Cardiac muscle cell (in vitro differentiated cells and primary cell): ENCODE measurements around the gene VAPA. TPM values are rescaled to one million over a fixed set of nuclear protein-coding genes. Genes with fewer than 3 reads are reported as not detected.
"Not testable (repeated sequence)": the region's sequence is repeated elsewhere in the genome, so short reads cannot be mapped to it uniquely, and the experiment has no call there.

ENCODE experiments used
- DNase-seq, 2 donors: peaks; one replicate each; pipeline versions ENCODE4 v3.0.0 to v3.0.0-alpha.2; 2010 to 2017; ENCODE audit warnings: low read depth in 1 of 2, low spot score in 1 of 2
- H3K27ac ChIP-seq: fragments of 200-600 bp; sonication (generic); 2 replicates; pipeline ENCODE4 v1.5.1; 2016
- H3K27me3 ChIP-seq: fragments of 200-600 bp; sonication (generic); 2 replicates; pipeline ENCODE4 v1.6.0; 2016; ENCODE audit warnings: control low read depth
- H3K36me3 ChIP-seq: fragments of 200-600 bp; sonication (generic); 2 replicates; pipeline ENCODE4 v1.5.1; 2016; ENCODE audit warnings: control low read depth
- H3K4me1 ChIP-seq: fragments of 200-600 bp; sonication (generic); 2 replicates; pipeline ENCODE4 v1.8.1; 2017; ENCODE audit warnings: low read depth, mild to moderate bottlenecking, mixed run types
- H3K4me3 ChIP-seq: fragments of 200-600 bp; sonication (generic); 2 replicates; pipeline ENCODE4 v1.5.1; 2016; ENCODE audit warnings: mild to moderate bottlenecking
- H3K9me3 ChIP-seq: fragments of 200-600 bp; sonication (generic); 2 replicates; pipeline ENCODE4 v1.5.1; 2017; ENCODE audit warnings: low read depth, mild to moderate bottlenecking, control low read depth
- polyA plus RNA-seq: library from polyadenylated mRNA; unstranded; fragments of >200 nt; fragmentation: Nextera tagmentation; extraction: Ambion mirVana; gene quantifications from 2 replicates; pipeline ENCODE4 v1.2.1, GENCODE V29; 2016
- total RNA-seq: library from RNA; depleted of rRNA; stranded (reverse); fragments of >200 nt; gene quantifications from 2 replicates; pipeline ENCODE4 v1.2.3, GENCODE V29; 2016
- TF ChIP-seq, protein P1 (sequence below): IDR thresholded peaks from 2 replicates; pipeline ENCODE4 v1.5.1; 2012; ENCODE audit warnings: low read depth, mild to moderate bottlenecking, low read length

VAPA gene
- total and polyA plus RNA-seq, 2 experiments from 2014 or later: 137 to 215 TPM

DNA sequence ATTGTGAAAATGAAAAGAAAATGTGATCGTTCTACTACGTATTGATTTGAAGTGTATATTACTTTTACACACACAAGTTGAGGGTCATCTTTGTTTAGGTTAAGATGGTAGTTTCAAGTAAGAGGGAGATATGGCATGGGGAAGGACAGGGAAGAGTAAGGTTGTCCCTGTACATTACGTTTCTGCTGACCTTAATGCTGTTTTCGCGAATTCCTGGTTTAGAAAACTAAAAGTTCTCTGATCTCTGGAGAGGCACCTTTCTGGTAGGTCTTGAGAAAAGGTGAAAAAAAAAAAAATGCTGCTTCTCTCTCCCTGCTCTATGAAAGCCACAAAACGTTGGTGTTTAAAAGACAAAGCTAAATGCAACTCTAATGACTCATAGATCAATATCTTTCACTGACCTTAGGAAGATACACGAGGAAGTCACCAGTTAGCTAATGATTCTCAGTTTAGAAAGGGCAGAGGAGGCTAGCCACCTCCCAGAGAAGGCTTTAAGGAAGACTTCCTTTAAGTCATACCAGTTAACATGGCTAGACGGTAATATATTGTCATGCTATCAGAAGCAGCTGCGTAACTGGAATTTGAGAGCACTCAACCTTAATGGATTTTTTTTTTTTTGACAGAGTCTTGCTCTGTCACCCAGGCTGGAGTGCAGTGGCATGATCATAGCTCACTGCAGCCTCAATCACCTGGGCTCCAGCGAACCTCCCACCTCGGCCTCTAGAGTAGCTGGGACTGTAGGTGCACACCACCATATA is 14.8 kb upstream of the VAPA start:
- DNase-seq: peak in 1 of 2 donors; percentile 43

DNA sequence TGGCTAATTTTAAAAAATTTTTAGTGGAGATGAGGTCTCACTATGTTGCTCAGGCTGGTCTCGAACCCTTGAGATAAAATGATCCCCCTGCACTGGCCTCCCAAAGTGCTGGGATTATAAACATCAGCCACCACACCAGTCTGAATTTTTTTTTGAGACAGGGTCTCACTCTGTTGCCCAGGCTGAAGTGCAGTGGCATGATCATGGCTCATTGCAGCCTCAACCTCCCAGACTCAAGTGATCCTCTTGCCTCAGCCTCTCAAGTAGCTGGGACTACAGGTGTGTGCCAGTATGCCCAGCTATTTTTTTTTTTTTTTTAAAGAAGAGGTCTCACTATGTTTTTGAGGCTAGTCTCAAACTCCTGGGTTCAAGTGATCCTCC is 14.3 kb upstream of the VAPA start:
- H3K9me3 ChIP-seq, H3K4me1 ChIP-seq, H3K4me3 ChIP-seq, DNase-seq, H3K27ac ChIP-seq, H3K27me3 ChIP-seq, H3K36me3 ChIP-seq: not testable (repeated sequence)

More for the DNA sequence above, 14.8 kb upstream of the VAPA start:
- Histone ChIP-seq H3K27me3 (no peaks in the 10 kb centered on the region), H3K27ac (no peak overlapping the region), H3K9me3 (no peaks in the 10 kb centered on the region), H3K4me1 (no peaks in the 10 kb centered on the region), H3K36me3 (no peaks in the 10 kb centered on the region), H3K4me3 (no peak overlapping the region)
- TF ChIP-seq, protein P1, sequence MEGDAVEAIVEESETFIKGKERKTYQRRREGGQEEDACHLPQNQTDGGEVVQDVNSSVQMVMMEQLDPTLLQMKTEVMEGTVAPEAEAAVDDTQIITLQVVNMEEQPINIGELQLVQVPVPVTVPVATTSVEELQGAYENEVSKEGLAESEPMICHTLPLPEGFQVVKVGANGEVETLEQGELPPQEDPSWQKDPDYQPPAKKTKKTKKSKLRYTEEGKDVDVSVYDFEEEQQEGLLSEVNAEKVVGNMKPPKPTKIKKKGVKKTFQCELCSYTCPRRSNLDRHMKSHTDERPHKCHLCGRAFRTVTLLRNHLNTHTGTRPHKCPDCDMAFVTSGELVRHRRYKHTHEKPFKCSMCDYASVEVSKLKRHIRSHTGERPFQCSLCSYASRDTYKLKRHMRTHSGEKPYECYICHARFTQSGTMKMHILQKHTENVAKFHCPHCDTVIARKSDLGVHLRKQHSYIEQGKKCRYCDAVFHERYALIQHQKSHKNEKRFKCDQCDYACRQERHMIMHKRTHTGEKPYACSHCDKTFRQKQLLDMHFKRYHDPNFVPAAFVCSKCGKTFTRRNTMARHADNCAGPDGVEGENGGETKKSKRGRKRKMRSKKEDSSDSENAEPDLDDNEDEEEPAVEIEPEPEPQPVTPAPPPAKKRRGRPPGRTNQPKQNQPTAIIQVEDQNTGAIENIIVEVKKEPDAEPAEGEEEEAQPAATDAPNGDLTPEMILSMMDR: no peak

DNA sequence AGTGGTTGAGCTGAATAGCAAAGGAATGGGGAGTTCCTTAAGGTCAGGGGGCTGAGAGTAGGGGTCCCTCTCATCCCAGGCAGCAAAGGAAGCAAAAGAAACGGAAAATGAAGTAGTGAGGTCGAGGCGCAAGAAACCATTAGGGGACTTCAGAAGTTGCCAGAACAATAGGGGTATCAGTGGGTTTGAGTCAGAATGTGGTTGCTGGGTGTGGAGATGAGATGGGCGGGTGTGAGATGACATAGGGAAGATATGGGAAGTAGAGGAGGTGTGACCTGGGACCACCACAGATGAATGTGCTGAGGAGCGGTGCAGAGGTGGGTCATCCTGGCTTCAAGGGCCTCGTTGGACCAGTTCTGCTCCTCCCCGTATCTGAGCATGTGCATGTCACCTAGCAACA is 13.1 kb upstream of the VAPA start:
- H3K36me3 ChIP-seq: no peaks in the 10 kb centered on the region
- no peaks in the 10 kb centered on the region for H3K9me3 ChIP-seq
- no peaks in the 10 kb centered on the region for H3K27me3 ChIP-seq
- TF ChIP-seq, protein P1: no peak
- H3K27ac ChIP-seq: no peak overlapping the region
- no peaks in the 10 kb centered on the region for H3K4me1 ChIP-seq
- H3K4me3 ChIP-seq: no peak overlapping the region
- no peak for DNase-seq

DNA sequence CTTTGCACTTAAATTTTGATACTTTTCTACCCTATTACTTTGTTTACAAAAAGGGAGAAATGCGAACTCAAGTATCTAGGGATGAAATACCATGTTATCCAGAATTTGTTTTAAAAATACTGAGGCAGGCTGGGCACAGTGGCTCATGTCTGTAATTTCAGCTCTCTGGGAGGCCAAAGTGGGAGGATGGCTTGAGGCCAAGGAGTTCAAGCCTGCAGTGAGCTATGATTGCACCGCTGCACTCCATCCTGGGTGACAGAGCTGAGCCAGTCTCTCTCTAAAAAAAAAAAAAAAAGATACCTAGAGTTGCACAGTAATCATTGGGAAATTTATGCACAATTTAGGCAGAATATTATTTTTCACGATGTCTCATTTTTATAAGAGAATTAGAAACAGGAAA is 12.4 kb upstream of the VAPA start:
- Histone ChIP-seq H3K4me3 (no peak overlapping the region), H3K27ac (no peak overlapping the region), H3K9me3 (no peaks in the 10 kb centered on the region), H3K36me3 (no peaks in the 10 kb centered on the region), H3K4me1 (no peaks in the 10 kb centered on the region), H3K27me3 (no peaks in the 10 kb centered on the region)
- DNase-seq: peak in 1 of 2 donors; percentile 75
- TF ChIP-seq, protein P1: no peak

DNA sequence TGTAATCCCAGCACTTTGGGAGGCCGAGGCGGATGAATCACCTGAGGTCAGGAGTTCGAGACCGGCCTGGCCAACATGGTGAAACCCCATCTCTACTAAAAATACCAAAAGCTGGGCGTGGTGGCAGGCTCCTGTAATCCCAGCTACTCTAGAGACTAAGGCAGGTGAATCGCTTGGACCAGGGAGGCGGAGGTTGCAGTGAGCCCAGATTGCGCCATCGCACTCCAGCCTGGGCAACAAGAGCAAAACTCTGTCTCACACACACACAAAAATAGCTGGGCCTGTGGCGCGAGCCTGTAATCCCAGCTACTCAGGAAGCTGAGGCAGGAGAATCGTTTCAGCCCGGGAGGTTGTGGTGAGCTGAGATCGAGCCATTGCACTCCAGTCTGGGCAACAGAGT is 11.6 kb upstream of the VAPA start:
- H3K4me3 ChIP-seq, DNase-seq, H3K4me1 ChIP-seq, H3K27ac ChIP-seq, H3K36me3 ChIP-seq, H3K27me3 ChIP-seq, H3K9me3 ChIP-seq: not testable (repeated sequence)

DNA sequence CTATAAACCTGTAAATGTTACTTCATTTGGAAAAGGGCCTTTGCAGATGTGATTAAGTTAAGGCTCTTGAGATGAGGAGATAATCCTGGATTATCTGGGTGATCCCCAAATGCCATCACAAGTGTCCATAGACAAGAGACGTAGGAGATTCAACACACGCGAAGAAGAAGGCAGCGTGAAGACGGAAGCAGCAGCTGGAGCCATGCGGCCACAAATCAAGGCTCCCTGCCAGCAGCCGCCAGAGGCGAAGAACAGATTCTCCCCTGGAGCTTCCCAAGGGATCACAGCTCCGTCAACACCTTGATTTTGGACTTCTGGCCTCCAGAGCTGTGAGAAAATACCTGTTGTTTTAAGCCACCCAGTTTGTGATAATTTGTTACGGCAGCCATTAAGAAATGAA is 11.0 kb upstream of the VAPA start:
- Histone ChIP-seq H3K36me3 (no peaks in the 10 kb centered on the region), H3K9me3 (no peaks in the 10 kb centered on the region), H3K4me1 (no peaks in the 10 kb centered on the region), H3K27ac (no peak overlapping the region), H3K4me3 (no peak overlapping the region), H3K27me3 (no peaks in the 10 kb centered on the region)
- TF ChIP-seq, protein P1: no peak
- peak in 1 of 2 donors; percentile 82 for DNase-seq
